GM12878 (cell line): ENCODE measurements around the gene ZNF610. TPM values are rescaled to one million over a fixed set of nuclear protein-coding genes. Genes with fewer than 3 reads are reported as not detected.
A peak's percentile ranks its signal among the peaks of the same experiment; 100 is the strongest.

Experiments
- ATAC-seq: fragments of 200-7000 bp; cut with Tn5 transposase; 3 replicates; pipeline ENCODE4 v1.9.1; 2020; ENCODE audit warnings: mild to moderate bottlenecking, moderate library complexity
- BruUV-seq: library from RNA; stranded (reverse); fragments of 400-500 nt; replicated peaks from 2 replicates; lab custom pipeline; 2021; lab: Mats Ljungman, UMichigan
- CTCF ChIA-PET: fragments of 300-600 bp; sonication (Branson Sonifier 250); formaldehyde crosslinking; extraction: SDS; loops from one replicate; lab custom pipeline; 2021; ENCODE audit warnings: inconsistent platforms; lab: Yijun Ruan, JAX
- POLR2A ChIA-PET: fragments of 350-600 bp; formaldehyde crosslinking; extraction: SDS; loops from one replicate; lab custom pipeline; 2021; ENCODE audit warnings: inconsistent platforms; lab: Charles Lee
- RAD21 ChIA-PET: fragments of 300-600 bp; sonication (Branson Sonifier 250); formaldehyde crosslinking; loops from one replicate; lab custom pipeline; 2023; ENCODE audit warnings: antibody characterized with exemption; ENCODE audit not compliant: unreplicated experiment; lab: Charles Lee
- SMC1A ChIA-PET: fragments of 300-600 bp; sonication (Branson Sonifier 250); formaldehyde crosslinking; loops from one replicate; lab custom pipeline; 2023; ENCODE audit not compliant: unreplicated experiment, uncharacterized antibody; lab: Charles Lee
- DNase-seq: peaks from one replicate; pipeline ENCODE4 v3.0.0-alpha.2; 2011; ENCODE audit warnings: low read depth, low spot score
- FAIRE-seq: peaks from 3 replicates; lab custom pipeline; 2011; peaks lifted over from hg19 to GRCh38; lab: Jason Lieb, UNC
- H2AFZ ChIP-seq: 2 replicates; pipeline ENCODE4 v1.6.0; 2011; ENCODE audit warnings: low read depth, low read length, control low read depth; ENCODE audit not compliant: control insufficient read depth
- H3K27ac ChIP-seq: 2 replicates; pipeline ENCODE4 v1.5.1; 2011; ENCODE audit warnings: control low read depth; ENCODE audit not compliant: control insufficient read depth, insufficient read depth
- H3K27me3 ChIP-seq, 2 experiments: replicated peaks in 1 of 2; 2 replicates each; pipeline versions ENCODE4 v1.6.0 to v1.6.1; 2011; ENCODE audit warnings: low read length in 1 of 2; ENCODE audit not compliant: control insufficient read depth in 2 of 2, insufficient read depth in 2 of 2
- H3K36me3 ChIP-seq, 2 experiments: 2 replicates each; pipeline ENCODE4 v1.5.1; 2011; ENCODE audit warnings: low read length in 1 of 2; ENCODE audit not compliant: control insufficient read depth in 2 of 2, insufficient read depth in 2 of 2
- H3K4me1 ChIP-seq: 2 replicates; pipeline ENCODE4 v1.6.1; 2011; ENCODE audit warnings: mild to moderate bottlenecking, low read length, moderate library complexity, mixed read lengths; ENCODE audit not compliant: control insufficient read depth, insufficient read depth
- H3K4me2 ChIP-seq: 2 replicates; pipeline ENCODE4 v1.6.0; 2011; ENCODE audit warnings: control low read depth; ENCODE audit not compliant: control insufficient read depth, insufficient read depth
- H3K4me3 ChIP-seq: fragments of 200-600 bp; sonication (generic); 2 replicates; pipeline ENCODE4 v1.5.1; 2016
- H3K79me2 ChIP-seq: 2 replicates; pipeline ENCODE4 v1.6.0; 2011; ENCODE audit warnings: low read length; ENCODE audit not compliant: control insufficient read depth, insufficient read depth
- H3K9ac ChIP-seq: 2 replicates; pipeline ENCODE4 v1.8.0; 2011; ENCODE audit warnings: low read length, control low read depth, mixed read lengths; ENCODE audit not compliant: control insufficient read depth, insufficient read depth
- H3K9me3 ChIP-seq: replicated peaks from 3 replicates; pipeline ENCODE4 v1.5.1; 2011; ENCODE audit warnings: mild to moderate bottlenecking, low read length; ENCODE audit not compliant: control insufficient read depth, insufficient read depth
- H4K20me1 ChIP-seq: 2 replicates; pipeline ENCODE4 v1.6.0; 2011; ENCODE audit not compliant: control insufficient read depth, insufficient read depth
- EP300 ChIP-seq, 2 experiments: fragments of 150-350 bp in 1 of 2; IDR thresholded peaks; 2 replicates each; pipeline ENCODE4 v1.6.1; 2011 to 2012; ENCODE audit warnings: low read depth in 2 of 2, low read length in 2 of 2, borderline replicate concordance in 1 of 2, improper control_type of control experiment in 1 of 2, inconsistent platforms in 1 of 2; ENCODE audit not compliant: control insufficient read depth in 1 of 2
- FOS ChIP-seq: IDR thresholded peaks from 3 replicates; pipeline ENCODE4 v1.6.1; 2011; ENCODE audit warnings: borderline replicate concordance; ENCODE audit not compliant: insufficient read length; ENCODE audit errors: extremely low read depth
- IRF3 ChIP-seq: fragments of 450-650 bp; IDR thresholded peaks from 2 replicates; pipeline ENCODE4 v1.6.1; 2014; ENCODE audit warnings: mild to moderate bottlenecking
- PML ChIP-seq: IDR thresholded peaks from 2 replicates; pipeline ENCODE4 v1.6.1; 2012; ENCODE audit warnings: low read length, inconsistent platforms
- SIN3A ChIP-seq: IDR thresholded peaks from 2 replicates; pipeline ENCODE4 v1.6.1; 2012; ENCODE audit warnings: low read depth, low read length, improper control_type of control experiment
- TARDBP ChIP-seq: IDR thresholded peaks from 2 replicates; pipeline ENCODE4 v1.6.1; 2016; ENCODE audit warnings: borderline replicate concordance
- WGBS: methylation state at CpG from one replicate; pipeline ENCODE4 v1.1.6; 2016; ENCODE audit warnings: low lambda C conversion rate; ENCODE audit not compliant: insufficient replicate concordance, insufficient coverage; ENCODE audit errors: missing lambda C conversion rate; 5-methylcytosine and 5-hydroxymethylcytosine counted together
- in situ Hi-C: fragments of 300-500 bp; cut with MboI; formaldehyde crosslinking; loops from 9 replicates; pipeline ENCODE4 v1.14.3; 2018; ENCODE audit warnings: mixed read lengths
- intact Hi-C: fragments of 100-400 bp; cut with micrococcal nuclease; formaldehyde crosslinking; loops from one replicate; pipeline ENCODE4 v1.14.2; 2022; ENCODE audit not compliant: unreplicated experiment
- polyA plus RNA-seq, 11 experiments: library from polyadenylated mRNA; depleted of rRNA in 4 of 11; unstranded in 6 of 11; stranded (reverse) in 5 of 11; fragments of >200 nt; fragmentation: Nextera tagmentation in 4 of 11; fragmentation: Illumina TruSeq in 1 of 11; extraction: Ambion mirVana in 4 of 11; extraction: Trizol in 1 of 11; gene quantifications; 1 replicate in 1 of 11; 2 replicates in 10 of 11; pipeline versions ENCODE4 v1.2.1 to v1.2.3, GENCODE V29; 2011 to 2016; ENCODE audit warnings: inconsistent platforms in 2 of 11, missing spikeins in 2 of 11, low read depth in 1 of 11
- total RNA-seq, 4 experiments: library from RNA; depleted of rRNA in 3 of 4; stranded (reverse); fragments of >200 nt in 3 of 4; fragmentation: Illumina TruSeq in 1 of 4; extraction: Trizol in 1 of 4; gene quantifications; 2 replicates each; pipeline versions ENCODE4 v1.2.1 to v1.2.3, GENCODE V29; 2013 to 2021

ZNF610 gene
- total and polyA plus RNA-seq, 10 of the 15 experiments (the other 5 are each of a cell fraction or from before 2014, with no cell fraction given) = 0.11 to 1.2 (median 0.53) TPM

GRCh38 chr19:52296400-52296772, 39.7 kb upstream of the ZNF610 start:
- H3K4me3 ChIP-seq = peak overlapping the region; percentile 81
- no peaks in the 10 kb centered on the region for H3K4me1 ChIP-seq
- ATAC-seq = peak; percentile 16
- peak overlapping the region; percentile 89 for H2AFZ ChIP-seq
- no peak for FAIRE-seq
- H3K79me2 ChIP-seq = peaks cover 11% of the 10 kb centered on the region
- ChIA-PET RAD21 (no interaction called here), CTCF (no interaction called here), POLR2A (interaction anchor here (0.7 kb wide), 1 partner anchor 126 kb away, joined by 5 read pairs; no protein-coding TSS in a partner anchor), SMC1A (no interaction called here)
- no peak for DNase-seq
- H4K20me1 ChIP-seq = no peaks in the 10 kb centered on the region
- no peaks in the 10 kb centered on the region for H3K27me3 ChIP-seq
- WGBS = 25% methylated on average over 8 of the region's 8 CpGs
- peak overlapping the region; percentile 67 for H3K9ac ChIP-seq
- H3K36me3 ChIP-seq = peaks cover 6 to 10% of the 10 kb centered on the region in 2 experiments
- intact Hi-C loops (no loop called here), in situ Hi-C loops (no loop called here)
- TSS peak; percentile 81 for BruUV-seq
- TF ChIP-seq FOS = no peak
- TF ChIP-seq IRF3 = no peak
- TF ChIP-seq TARDBP = no peak
- no peak for TF ChIP-seq PML
- no peak for TF ChIP-seq EP300 (IDR thresholded peaks at IDR 0.05; ENCODE audit: borderline replicate concordance in 1 of 2, control insufficient read depth in 1 of 2, low read depth in 2 of 2, low read length in 2 of 2)
- TF ChIP-seq SIN3A = 0 out of 2 replicates have a peak, but pooled peaks have one; percentile 5
- no peak overlapping the region; the same call in 1 of the 2 replicates for H3K27ac ChIP-seq
- peaks cover 20% of the 10 kb centered on the region for H3K9me3 ChIP-seq
- peak overlapping the region; percentile 70 for H3K4me2 ChIP-seq
